ENCODE measurements around the gene DNAI1.

Gene DNAI1

DNA sequence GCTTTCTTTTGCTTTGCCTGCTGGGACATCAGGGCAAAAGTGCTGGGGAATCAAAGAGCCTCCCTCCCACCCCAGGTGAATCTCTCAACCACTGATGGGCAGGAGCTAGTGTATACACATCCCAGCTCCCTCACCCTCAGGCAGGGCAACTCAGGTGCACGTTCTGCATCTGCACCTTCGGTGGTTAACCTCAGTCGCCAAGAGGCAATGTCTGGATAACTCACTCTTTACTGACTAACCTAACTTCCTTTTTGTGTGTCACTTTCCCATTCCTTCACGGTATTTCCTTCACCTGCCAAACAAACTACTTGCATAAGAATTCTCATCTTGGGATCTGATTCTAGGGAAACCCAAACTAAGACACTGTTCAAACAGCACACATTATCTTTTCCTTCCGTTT is 104.7 kb downstream of the DNAI1 start:
- DNase-seq, result no peak

DNA sequence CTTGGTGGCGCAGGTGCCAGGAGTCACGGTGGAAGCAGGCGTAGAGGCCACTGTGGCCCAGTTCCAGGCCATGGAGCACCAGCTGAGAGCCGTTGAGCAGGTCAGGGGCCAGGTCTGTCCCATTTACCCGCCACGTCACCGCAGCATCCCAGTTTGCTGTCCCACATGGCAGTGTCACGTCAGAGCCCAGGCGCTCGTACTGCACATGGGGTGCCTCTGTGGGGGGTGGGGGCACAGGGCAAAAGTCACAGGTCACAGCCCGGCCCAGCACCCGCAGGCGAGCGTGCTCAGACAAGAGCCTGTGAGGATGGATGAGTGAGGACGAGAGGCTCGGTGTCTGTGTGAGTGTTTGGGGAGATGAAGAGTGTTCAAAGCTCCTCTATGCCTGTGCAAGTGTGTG is 106.0 kb downstream of the DNAI1 start:
- DNase-seq, result no peak

DNA sequence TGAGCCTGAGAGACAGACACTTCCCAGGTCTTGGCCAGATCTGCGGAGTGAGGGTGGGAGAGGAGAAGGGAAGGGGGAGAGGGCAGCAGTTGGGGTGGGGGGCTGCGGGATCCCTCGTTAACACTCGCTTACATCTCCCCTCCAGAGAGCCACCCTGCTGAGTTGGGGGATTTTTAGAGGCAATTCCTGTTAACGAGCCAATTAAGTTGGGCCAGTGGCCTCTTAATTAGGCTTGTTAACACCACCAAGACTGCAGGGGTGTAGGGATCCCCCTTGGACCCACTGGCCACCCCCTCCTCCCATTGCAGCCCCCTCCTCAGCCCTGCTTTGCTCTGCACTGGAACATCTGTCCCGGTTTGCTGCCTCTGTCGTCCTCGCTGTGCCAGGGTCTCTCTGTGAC is 107.3 kb downstream of the DNAI1 start:
- no peak for DNase-seq

DNA sequence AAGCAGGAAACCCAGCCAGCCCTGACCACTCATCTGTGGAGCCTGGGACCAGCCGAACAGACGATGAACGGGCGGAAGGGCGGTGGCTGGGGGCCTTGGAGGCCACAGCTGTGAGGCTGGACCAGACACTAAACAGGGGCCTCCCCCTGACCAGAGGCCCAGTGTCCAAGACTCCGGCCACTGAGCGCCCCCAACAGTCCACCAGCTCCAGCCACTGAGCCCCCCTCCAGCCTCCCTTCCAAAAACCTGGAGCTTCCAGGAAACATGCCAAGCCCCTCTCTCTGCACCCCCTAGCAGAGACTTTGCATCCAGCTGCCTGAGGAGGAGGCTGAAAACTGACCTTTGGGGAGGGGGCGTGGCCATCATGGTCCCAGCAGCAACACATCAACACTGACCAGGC is 107.7 kb downstream of the DNAI1 start:
- no peak for DNase-seq

- DNase-seq, result no peak
Measured at GRCh38 chr9:34566972-34567371, 108.4 kb downstream of the DNAI1 start.

DNA sequence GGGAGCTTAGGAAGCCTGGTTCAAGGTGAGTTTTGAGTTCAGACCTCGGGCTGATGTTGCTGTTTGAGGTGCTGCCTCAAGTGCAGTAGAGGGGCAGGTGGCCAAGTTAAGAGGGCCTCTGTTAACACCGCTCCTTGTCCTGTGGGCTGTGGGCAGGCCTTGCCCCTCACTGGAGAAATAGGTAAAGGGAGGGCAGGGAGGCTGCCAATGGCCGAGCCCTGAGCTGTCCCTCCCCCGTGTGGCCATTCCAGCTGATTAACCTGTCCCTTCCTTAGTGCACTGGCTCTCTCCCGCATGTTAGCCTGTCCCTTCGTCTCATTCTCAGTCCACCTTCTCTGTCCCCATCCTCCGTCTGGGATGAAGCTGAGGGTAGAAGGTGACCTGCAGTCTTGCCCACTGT is 109.5 kb downstream of the DNAI1 start:
- no peak for DNase-seq

DNA sequence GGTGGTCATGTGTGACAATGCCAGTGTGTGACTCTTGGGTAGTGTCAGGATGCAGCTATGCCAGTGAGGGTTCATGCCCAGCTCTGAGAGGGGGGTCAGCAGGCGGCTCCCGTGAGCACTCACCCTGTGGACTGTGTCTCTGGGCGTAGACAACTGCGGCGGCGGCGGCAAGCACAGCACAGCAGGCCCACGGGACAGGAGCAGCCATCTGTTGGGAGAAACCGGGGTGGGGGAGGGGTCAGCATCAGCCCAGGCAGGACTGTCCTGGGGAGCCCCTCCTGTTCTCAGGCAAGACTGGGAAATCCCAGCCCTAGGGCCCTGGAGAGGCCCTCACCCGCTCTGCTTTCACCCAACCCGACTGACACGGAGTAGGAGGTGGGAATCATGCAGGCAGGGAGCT is 110.2 kb downstream of the DNAI1 start:
- no peak for DNase-seq

- DNase-seq, result no peak
Measured at GRCh38 chr9:34570376-34570775, 111.8 kb downstream of the DNAI1 start.

Measured in T1000 (cell line).